Fibroblast of skin of left biceps (primary cell): ENCODE results near the gene PNMA5.

Experiments
- DNase-seq, 2 experiments: peaks; one replicate each; pipeline ENCODE4 v3.0.0-alpha.2; 2013; ENCODE audit warnings: low read depth in 2 of 2

PNMA5 gene

GRCh38 chrX:152958524-152959465, 35.1 kb downstream of the PNMA5 start:
- peak; percentile 68 to 72 for DNase-seq

GRCh38 chrX:152958047-152958446, 35.9 kb downstream of the PNMA5 start:
- no peak for DNase-seq

- no peak for DNase-seq
Observed at GRCh38 chrX:152950786-152951185, 43.1 kb downstream of the PNMA5 start.

- no peak for DNase-seq
Observed at GRCh38 chrX:152949114-152949513, 44.8 kb downstream of the PNMA5 start.

- DNase-seq, result no peak
Observed at GRCh38 chrX:152946681-152947080, 47.2 kb downstream of the PNMA5 start.

- no peak for DNase-seq
Observed at GRCh38 chrX:152945021-152945979, 48.6 kb downstream of the PNMA5 start.

- DNase-seq, result no peak
Observed at GRCh38 chrX:152943826-152944225, 50.1 kb downstream of the PNMA5 start.

- DNase-seq, result no peak
Observed at GRCh38 chrX:152942077-152942442, 51.9 kb downstream of the PNMA5 start.

- peak; percentile 75 for DNase-seq
Observed at GRCh38 chrX:152941328-152942076, 52.4 kb downstream of the PNMA5 start.
